Stimulated activated effector memory CD8-positive, alpha-beta T cell treated with anti-CD3 and anti-CD28 coated beads, Interleukin-12 subunit alpha, Interleukin-12 subunit beta, amount 100 ng/mL, for 72 hours (primary cell): ENCODE measurements around the gene RELB.

ENCODE experiments used
- ATAC-seq: fragments of 150-1000 bp; cut with Tn5 transposase; 2 replicates; pipeline ENCODE4 v1.10.0; 2021
- DNase-seq, 2 donors: peaks; one replicate each; pipeline ENCODE4 v3.0.0; 2021 to 2022; ENCODE audit warnings: low spot score in 2 of 2
- H3K27ac Mint-ChIP-seq: one replicate; pipeline ENCODE4 v1.8.0; 2022; ENCODE audit warnings: mild to moderate bottlenecking, mixed read lengths
- H3K36me3 Mint-ChIP-seq: one replicate; pipeline ENCODE4 v1.8.0; 2022; ENCODE audit warnings: mild to moderate bottlenecking, mixed read lengths
- H3K4me1 Mint-ChIP-seq: one replicate; pipeline ENCODE4 v1.8.0; 2022; ENCODE audit warnings: mixed read lengths
- H3K4me3 Mint-ChIP-seq: one replicate; pipeline ENCODE4 v1.8.0; 2022; ENCODE audit warnings: mild to moderate bottlenecking, mixed read lengths
- H3K9me3 Mint-ChIP-seq: one replicate; pipeline ENCODE4 v1.8.0; 2022; ENCODE audit warnings: mixed read lengths

The RELB gene

DNA sequence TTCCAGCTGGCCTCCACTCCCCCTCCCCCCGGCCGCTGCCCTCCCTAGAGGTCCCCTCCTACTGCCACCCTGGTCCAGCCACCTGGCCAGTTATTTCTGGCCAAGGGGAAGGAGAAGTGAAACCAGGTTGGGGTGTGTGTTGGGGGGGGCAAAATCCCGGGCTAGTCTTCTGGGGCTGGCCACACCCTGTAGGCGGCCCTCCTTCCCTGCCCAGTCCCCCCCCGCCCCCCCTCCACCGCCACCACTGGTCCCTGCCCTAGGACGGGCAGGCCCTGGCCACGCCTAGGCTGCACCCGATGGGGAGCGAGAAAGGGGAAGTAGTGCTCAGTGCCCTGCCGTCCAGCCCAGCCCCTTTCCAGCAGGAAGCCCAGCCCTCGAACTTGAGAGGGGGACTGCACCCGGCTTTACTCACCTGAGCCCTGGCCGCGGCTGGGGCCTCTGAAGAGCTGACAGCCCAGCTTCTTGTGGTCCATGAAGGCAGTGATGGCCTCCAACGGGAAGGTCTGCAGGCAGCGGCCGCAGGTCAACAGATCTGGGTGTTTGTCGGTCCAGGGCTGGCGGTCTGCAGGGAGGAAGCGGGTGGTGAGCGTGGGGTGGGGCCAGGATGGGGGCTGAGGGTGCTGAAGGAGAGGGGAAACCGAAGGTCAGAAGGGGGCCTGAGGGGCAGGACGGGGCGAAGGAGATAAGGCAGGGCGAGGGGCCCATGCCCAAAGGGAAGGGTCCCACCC, 74.2 kb downstream of the RELB start:
- no peaks in the 10 kb centered on the region for H3K9me3 Mint-ChIP-seq

DNA sequence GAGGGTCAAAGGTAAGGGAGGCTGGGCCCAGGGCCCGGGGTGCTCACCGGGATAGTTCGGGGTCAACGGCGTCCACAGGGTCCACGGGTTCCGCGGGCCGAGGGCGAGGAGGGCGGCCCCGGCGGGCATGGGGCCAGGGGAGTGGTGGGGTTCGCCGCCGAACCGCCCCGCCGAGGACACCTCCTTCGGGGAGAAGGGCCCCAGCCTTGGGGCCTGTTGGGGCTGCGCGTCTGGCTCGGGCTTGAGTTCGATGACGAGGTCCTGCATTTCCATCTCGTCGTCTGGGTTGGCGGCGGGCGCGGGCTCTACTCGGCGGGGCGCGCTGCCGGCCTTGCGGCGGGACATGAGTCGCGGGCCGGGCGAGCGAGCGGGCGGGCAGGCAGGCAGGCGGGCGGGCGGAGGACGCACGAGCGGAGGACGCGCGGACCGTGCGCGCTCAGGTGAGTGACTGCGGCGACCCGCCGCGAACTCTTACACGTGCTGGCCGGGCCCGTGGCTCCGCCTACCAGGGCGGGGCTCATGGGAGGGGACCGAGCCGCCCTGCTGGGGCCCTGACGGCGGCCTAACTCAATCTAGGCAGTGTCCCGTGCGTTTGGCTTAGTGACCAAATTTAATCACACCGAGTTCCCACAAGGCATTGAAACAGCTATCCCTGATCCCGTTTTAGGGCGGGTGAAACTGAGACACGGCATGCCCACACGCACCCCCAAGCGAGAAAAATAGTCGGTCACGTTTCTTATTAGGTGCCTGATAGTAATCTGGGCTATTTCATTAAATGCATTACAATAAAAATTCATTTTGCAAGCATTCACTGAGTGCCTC, 75.0 kb downstream of the RELB start, which contains the start of gene ZNF296:
Gene ZNF296 (minus strand): TSS at position 450 of the 822 bp plus-strand sequence. CDS start 105 bp downstream, at position 345.
- H3K4me3 Mint-ChIP-seq = peak within 1 kb of the TSS; percentile 99
- H3K4me1 Mint-ChIP-seq = peaks cover 43% of the 10 kb centered on the region
- H3K27ac Mint-ChIP-seq = peak within 1 kb of the TSS; percentile 78
- no peaks in the 10 kb centered on the region for H3K9me3 Mint-ChIP-seq
- ATAC-seq = peak; percentile 83
- H3K36me3 Mint-ChIP-seq = peaks cover 41% of the 10 kb centered on the region
- peak; percentile 68 to 90 for DNase-seq

More for the DNA sequence above, 74.2 kb downstream of the RELB start:
- H3K27ac Mint-ChIP-seq = peak overlapping the region; percentile 78
- peaks cover 35% of the 10 kb centered on the region for H3K4me1 Mint-ChIP-seq
- peak overlapping the region; percentile 99 for H3K4me3 Mint-ChIP-seq
- DNase-seq = peak; percentile 27 to 76
- ATAC-seq = peak; percentile 53
- peaks cover 39% of the 10 kb centered on the region for H3K36me3 Mint-ChIP-seq

DNA sequence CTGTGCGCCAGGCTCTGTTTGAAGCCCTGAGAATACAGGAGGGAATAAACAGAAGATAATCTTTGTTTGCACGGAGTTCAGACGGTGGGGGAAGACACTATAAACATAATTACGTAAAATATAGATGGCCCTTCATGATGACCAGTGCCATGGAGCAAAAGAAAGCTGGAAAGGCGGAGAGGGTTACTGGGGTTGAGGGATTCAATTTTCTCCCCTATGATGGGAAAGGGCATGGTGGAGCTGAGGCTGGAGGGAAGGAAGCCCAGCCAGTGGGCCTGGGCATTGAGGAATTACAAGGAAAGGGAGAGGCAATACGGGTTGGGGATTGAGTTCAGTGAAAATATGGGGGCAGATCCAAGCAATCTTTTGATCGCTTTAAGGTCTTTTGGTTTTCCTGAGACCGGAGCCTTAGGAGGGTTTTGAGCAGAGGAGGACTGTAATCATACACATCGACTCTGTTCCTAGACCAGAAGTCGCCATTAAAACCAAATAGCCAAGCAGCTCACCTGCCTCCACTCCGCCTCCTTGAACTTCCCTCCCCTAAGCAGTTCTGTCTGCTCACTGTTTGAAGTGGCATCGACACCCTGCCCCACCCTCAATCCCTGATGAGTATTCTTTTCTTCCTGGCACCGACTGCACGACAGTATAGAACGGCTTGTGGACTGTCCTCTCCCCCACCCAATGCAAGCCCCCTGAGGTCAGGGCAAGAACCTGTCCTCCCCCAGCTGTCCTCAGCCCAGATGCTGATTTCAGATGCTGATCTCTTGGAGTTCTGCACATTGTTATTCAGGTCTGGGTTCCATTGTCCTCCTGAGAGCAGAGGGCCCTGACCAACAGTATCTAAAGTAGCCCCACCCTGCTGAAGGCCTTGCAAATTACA, 75.8 kb downstream of the RELB start:
- H3K36me3 Mint-ChIP-seq = peaks cover 44% of the 10 kb centered on the region
- ATAC-seq (no peak), DNase-seq (no peak)
- H3K4me1 Mint-ChIP-seq = peaks cover 51% of the 10 kb centered on the region
- peak overlapping the region; percentile 99 for H3K4me3 Mint-ChIP-seq
- no peaks in the 10 kb centered on the region for H3K9me3 Mint-ChIP-seq
- H3K27ac Mint-ChIP-seq = peak overlapping the region; percentile 78

DNA sequence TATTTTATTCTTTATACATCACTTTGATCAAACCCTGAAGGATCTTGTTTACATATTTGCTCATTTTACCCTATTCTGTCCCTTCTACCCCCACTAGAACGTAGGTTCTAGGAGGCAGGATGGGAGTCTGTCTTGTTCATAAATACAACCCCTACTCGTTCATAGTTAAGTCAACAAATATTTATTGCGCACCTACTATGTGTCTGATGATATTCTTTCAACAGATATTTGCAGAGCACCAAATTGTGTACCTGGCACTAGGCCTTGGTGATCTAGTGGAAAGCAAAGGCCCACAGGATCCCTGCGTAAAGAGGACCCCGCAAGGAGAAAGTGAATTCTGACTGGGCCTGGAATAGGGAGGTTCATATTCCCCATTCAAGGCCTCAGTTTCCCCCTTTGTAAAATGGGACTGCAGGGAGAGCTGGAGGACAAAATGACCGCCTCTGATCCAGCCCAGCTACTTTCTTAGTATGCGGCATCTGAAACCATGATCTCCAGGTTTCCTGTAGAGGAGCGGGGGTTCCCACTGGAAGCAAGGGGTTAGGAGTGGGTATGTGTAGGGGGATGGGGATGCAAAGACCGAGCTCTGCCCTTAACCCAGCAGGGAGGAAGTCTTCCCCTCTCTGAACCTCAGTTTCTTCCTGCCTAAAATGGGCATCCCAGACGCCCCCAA, 77.3 kb downstream of the RELB start:
- H3K36me3 Mint-ChIP-seq = peaks cover 49% of the 10 kb centered on the region

DNA sequence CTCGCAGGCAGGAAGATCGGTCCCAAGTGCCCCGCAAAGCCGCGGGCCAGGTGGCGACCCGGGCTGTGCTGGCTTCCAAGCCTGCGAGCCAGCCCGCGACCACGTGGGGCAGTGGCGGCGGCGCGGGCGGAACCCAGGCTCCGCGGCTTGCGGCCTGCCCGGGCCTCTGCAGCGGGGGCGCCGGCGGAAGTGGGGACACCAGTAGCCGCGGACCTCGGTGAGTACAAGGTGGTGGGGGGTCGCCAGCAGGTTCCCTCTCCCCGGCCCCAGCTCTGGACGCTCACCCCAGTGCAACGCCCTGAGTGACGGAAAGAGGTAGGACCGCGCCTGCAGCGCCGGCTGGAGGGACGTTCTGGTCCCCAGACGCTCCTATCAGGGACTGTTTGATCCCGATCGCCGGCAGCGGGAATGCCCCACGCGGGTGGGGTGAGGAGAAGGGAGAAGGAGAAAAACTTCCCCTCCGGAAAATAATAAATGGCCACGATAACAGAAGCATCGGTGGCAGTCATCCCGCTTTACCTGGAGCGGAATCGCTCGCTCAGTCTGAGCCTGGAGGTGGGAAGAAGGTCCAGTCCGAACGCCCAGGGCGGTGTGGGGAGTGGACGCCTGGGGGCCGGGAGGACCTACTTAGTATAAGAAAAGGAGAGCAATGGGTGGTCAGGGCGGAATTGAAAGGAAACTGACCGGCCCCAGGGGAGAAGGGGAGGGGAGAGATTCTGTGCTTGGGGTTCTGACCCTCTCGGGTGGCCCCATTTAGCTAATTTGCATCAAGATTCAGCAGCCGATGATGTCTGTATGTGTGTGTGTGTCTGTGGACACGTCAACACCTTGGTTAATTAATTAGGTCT, 78.0 kb downstream of the RELB start, which contains the start of gene GEMIN7:
Gene GEMIN7 (plus strand): TSS at position 198 of the 848 bp plus-strand sequence. CDS start 10,855 bp downstream, outside the sequence.
- H3K4me3 Mint-ChIP-seq = peak within 1 kb of the TSS; percentile 99
- DNase-seq (peak; percentile 83 to 93), ATAC-seq (peak; percentile 78)
- H3K27ac Mint-ChIP-seq = peak within 1 kb of the TSS; percentile 98
- H3K9me3 Mint-ChIP-seq = no peaks in the 10 kb centered on the region
- peaks cover 53% of the 10 kb centered on the region for H3K36me3 Mint-ChIP-seq
- H3K4me1 Mint-ChIP-seq = peaks cover 55% of the 10 kb centered on the region

More for the DNA sequence above, 77.3 kb downstream of the RELB start:
- Mint-ChIP-seq H3K4me1 (peaks cover 55% of the 10 kb centered on the region), H3K27ac (peak overlapping the region; percentile 98), H3K4me3 (peak overlapping the region; percentile 99), H3K9me3 (no peaks in the 10 kb centered on the region)
- ATAC-seq (no peak), DNase-seq (no peak)

DNA sequence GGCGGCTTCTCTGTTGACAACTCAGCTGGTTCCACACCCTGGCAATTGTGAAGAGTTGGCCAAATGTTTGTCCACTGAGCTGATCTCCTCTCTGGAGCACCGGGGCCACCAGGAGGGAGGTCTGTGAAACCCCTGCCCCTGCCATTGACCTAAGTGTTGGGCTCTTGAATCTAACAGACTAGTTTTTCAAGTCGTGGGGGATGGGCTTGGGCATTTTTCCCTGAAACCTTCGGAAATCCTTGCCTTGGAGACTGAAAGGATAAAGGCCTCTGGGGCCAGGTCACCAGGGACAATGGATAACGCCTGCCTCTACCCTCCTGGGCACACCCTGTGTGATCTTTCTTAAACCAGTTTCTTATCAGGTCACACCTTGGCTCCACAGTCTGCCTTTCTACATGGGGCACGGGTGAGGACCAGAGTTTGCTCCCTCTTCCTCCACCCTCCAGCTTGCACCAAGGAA, 78.7 kb downstream of the RELB start:
- H3K4me3 Mint-ChIP-seq = peak overlapping the region; percentile 99
- ATAC-seq = no peak
- H3K4me1 Mint-ChIP-seq = peaks cover 50% of the 10 kb centered on the region
- no peak for DNase-seq
- peak overlapping the region; percentile 98 for H3K27ac Mint-ChIP-seq
- H3K36me3 Mint-ChIP-seq = peaks cover 55% of the 10 kb centered on the region
- no peaks in the 10 kb centered on the region for H3K9me3 Mint-ChIP-seq

DNA sequence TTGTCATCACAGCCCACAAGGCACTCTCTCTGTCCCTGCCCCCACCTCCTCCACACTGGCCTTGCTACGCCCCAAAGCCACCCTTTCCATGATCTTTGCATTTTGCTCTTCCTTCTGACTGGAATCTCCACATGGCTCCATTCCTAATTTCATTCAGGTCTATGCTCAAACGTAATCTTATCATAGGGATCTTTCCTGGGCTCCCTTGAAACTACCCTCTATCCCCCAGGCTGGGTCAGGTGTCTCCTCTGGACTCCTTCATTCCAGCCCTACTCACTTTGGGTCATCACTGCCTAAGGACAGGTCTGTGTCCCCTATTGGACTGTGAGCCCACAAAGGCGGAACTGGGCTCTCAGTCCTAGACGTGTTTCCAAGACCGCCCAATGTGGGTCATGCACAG, 80.9 kb downstream of the RELB start:
- Mint-ChIP-seq H3K4me1 (peaks cover 53% of the 10 kb centered on the region), H3K27ac (peak overlapping the region; percentile 33), H3K4me3 (peak overlapping the region; percentile 99), H3K36me3 (peaks cover 75% of the 10 kb centered on the region), H3K9me3 (no peaks in the 10 kb centered on the region)
- DNase-seq (no peak), ATAC-seq (no peak)

DNA sequence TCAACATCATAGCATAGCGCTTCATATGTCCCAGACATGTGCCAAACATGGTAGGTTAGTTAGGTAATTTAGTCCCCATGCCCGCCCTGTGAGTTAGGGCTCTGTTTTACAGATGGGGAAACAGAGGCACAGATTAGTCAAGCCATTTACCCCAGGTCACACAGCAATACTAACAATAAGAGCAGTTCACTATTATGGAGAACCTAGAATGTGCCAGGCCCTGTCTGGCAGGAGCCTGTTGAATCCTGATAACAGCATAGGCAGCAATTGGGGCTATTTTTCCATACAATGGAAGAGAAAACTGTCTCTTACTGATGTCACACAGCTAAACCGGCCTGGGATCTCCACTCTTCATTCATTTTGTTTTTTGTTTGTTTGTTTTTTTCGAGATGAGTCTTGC, 85.2 kb downstream of the RELB start:
- peak overlapping the region; percentile 79 for H3K27ac Mint-ChIP-seq

DNA sequence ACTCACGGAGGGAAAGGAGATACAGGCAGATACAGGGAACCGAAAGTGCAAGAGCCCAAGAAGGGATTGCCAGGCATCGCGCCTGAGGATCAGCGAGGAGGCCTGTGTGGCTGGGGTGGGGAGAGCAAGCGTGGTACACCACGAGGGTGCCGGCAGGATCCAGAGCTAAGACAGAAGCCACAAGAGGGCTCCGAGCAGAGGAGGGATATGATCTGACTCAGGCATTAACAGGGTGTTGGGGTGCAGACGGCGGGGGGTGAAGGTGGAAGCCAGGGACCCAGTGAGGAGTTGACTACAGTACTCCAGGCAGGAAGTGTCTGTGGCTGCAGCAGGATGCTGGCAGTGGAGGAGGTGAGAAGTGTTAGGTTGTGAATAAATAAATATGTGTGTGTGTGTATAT, 86.3 kb downstream of the RELB start:
- peak overlapping the region; percentile 79 for H3K27ac Mint-ChIP-seq
- H3K4me3 Mint-ChIP-seq = peak overlapping the region; percentile 61
- ATAC-seq (peak; percentile 82), DNase-seq (peak; percentile 30 to 76)
- H3K36me3 Mint-ChIP-seq = peaks cover 95% of the 10 kb centered on the region
- peaks cover 39% of the 10 kb centered on the region for H3K4me1 Mint-ChIP-seq
- H3K9me3 Mint-ChIP-seq = no peaks in the 10 kb centered on the region

More for the DNA sequence above, 85.2 kb downstream of the RELB start:
- H3K4me1 Mint-ChIP-seq = peaks cover 38% of the 10 kb centered on the region
- no peak for DNase-seq
- peaks cover 95% of the 10 kb centered on the region for H3K36me3 Mint-ChIP-seq
- no peak for ATAC-seq
- H3K9me3 Mint-ChIP-seq = no peaks in the 10 kb centered on the region
- no peak overlapping the region for H3K4me3 Mint-ChIP-seq
